DND-41 (cell line): ENCODE measurements around the gene DCAF7.

Source experiments
- ATAC-seq: fragments of 200-7000 bp; cut with Tn5 transposase; 3 replicates; pipeline ENCODE4 v1.9.1; 2021; ENCODE audit warnings: low read depth; ENCODE audit not compliant: insufficient read depth
- DNase-seq: peaks from one replicate; pipeline ENCODE4 v3.0.0-alpha.2; 2020
- H2AFZ ChIP-seq: 2 replicates; pipeline ENCODE4 v1.6.0; 2012; ENCODE audit warnings: low read depth, low read length
- H3K27ac ChIP-seq: 2 replicates; pipeline ENCODE4 v1.5.1; 2012; ENCODE audit warnings: low read length, inconsistent platforms
- H3K27me3 ChIP-seq: fragments of 200-600 bp; sonication (generic); 2 replicates; pipeline ENCODE4 v1.6.0; 2012; ENCODE audit warnings: low read length, mild to moderate bottlenecking, inconsistent platforms; ENCODE audit not compliant: insufficient read depth, poor library complexity
- H3K36me3 ChIP-seq: 2 replicates; pipeline ENCODE4 v1.5.1; 2012; ENCODE audit warnings: low read length, inconsistent platforms; ENCODE audit not compliant: insufficient read depth
- H3K4me1 ChIP-seq: 2 replicates; pipeline ENCODE4 v1.5.1; 2012; ENCODE audit warnings: mild to moderate bottlenecking, low read length; ENCODE audit not compliant: insufficient read depth
- H3K4me2 ChIP-seq: 2 replicates; pipeline ENCODE4 v1.6.0; 2012; ENCODE audit warnings: mild to moderate bottlenecking, moderate library complexity, low read length, inconsistent platforms; ENCODE audit not compliant: insufficient read depth
- H3K4me3 ChIP-seq, 2 experiments: fragments of 200-600 bp in 1 of 2; shearing (Covaris generic) in 1 of 2; 2 replicates each; pipeline ENCODE4 v1.5.1; 2012 to 2016; ENCODE audit warnings: inconsistent platforms in 2 of 2, low read length in 2 of 2, mild to moderate bottlenecking in 2 of 2, low read depth in 1 of 2, moderate library complexity in 1 of 2
- H3K79me2 ChIP-seq: 2 replicates; pipeline ENCODE4 v1.6.0; 2012; ENCODE audit warnings: low read length, inconsistent platforms; ENCODE audit not compliant: insufficient read depth
- H3K9ac ChIP-seq: 2 replicates; pipeline ENCODE4 v1.6.0; 2012; ENCODE audit warnings: low read depth, mild to moderate bottlenecking, inconsistent platforms, low read length, moderate library complexity
- H3K9me3 ChIP-seq: 2 replicates; pipeline ENCODE4 v1.5.1; 2012; ENCODE audit warnings: low read length, moderate library complexity, mild to moderate bottlenecking, inconsistent platforms; ENCODE audit not compliant: insufficient read depth, severe bottlenecking
- H4K20me1 ChIP-seq: 2 replicates; pipeline ENCODE4 v1.6.0; 2012; ENCODE audit warnings: low read length; ENCODE audit not compliant: insufficient read depth
- CTCF ChIP-seq: IDR thresholded peaks from 2 replicates; pipeline ENCODE4 v1.5.1; 2012; ENCODE audit warnings: borderline replicate concordance, low read length, moderate library complexity, mild to moderate bottlenecking; ENCODE audit not compliant: poor library complexity, severe bottlenecking; ENCODE audit errors: extremely low read depth
- EZH2 ChIP-seq: IDR thresholded peaks from 3 replicates; pipeline ENCODE4 v1.6.1; 2012; ENCODE audit warnings: borderline replicate concordance, low read depth, mild to moderate bottlenecking, moderate library complexity, low read length, inconsistent platforms; ENCODE audit not compliant: severe bottlenecking

DCAF7 gene

GRCh38 chr17:63552211-63552610 is 1.9 kb downstream of the DCAF7 start:
- no peaks in the 10 kb centered on the region for H3K27me3 ChIP-seq
- peaks cover 49% of the 10 kb centered on the region for H3K4me1 ChIP-seq
- TF ChIP-seq EZH2 (no peak), CTCF (no peak)
- H3K4me3 ChIP-seq = peak overlapping the region in 1 of 2 experiments; percentile 62; a peak in 3 of 4 replicates
- H3K9ac ChIP-seq = peak overlapping the region; percentile 89
- H3K36me3 ChIP-seq = peaks cover 27% of the 10 kb centered on the region
- peak overlapping the region; percentile 43; the same call in 1 of the 2 replicates for H3K27ac ChIP-seq
- H3K4me2 ChIP-seq = peak overlapping the region; percentile 90
- no peak overlapping the region for H2AFZ ChIP-seq
- peaks cover 57% of the 10 kb centered on the region for H4K20me1 ChIP-seq
- peaks cover 82% of the 10 kb centered on the region for H3K79me2 ChIP-seq
- H3K9me3 ChIP-seq = no peaks in the 10 kb centered on the region
- ATAC-seq (no peak), DNase-seq (no peak)

- Histone ChIP-seq H3K27ac (no peak overlapping the region), H3K4me3 (no peak overlapping the region), H2AFZ (no peak overlapping the region), H3K27me3 (no peaks in the 10 kb centered on the region), H3K9me3 (no peaks in the 10 kb centered on the region), H3K4me2 (no peak overlapping the region), H3K9ac (no peak overlapping the region), H4K20me1 (peaks cover 84% of the 10 kb centered on the region), H3K4me1 (peaks cover 37% of the 10 kb centered on the region), H3K79me2 (peaks cover 98% of the 10 kb centered on the region), H3K36me3 (peaks cover 27% of the 10 kb centered on the region)
- DNase-seq (no peak), ATAC-seq (no peak)
- TF ChIP-seq CTCF = no peak
- no peak for TF ChIP-seq EZH2
These were observed 5.4 kb downstream of the DCAF7 start for GRCh38 chr17:63555500-63556156.

- ATAC-seq (no peak), DNase-seq (no peak)
- peaks cover 84% of the 10 kb centered on the region for H4K20me1 ChIP-seq
- no peak overlapping the region for H3K27ac ChIP-seq
- no peak overlapping the region for H3K9ac ChIP-seq
- H3K79me2 ChIP-seq = peaks cover 98% of the 10 kb centered on the region
- no peak overlapping the region for H3K4me2 ChIP-seq
- TF ChIP-seq EZH2 = no peak
- TF ChIP-seq CTCF = no peak
- H3K4me3 ChIP-seq = no peak overlapping the region
- H3K27me3 ChIP-seq = no peaks in the 10 kb centered on the region
- peaks cover 26% of the 10 kb centered on the region for H3K4me1 ChIP-seq
- no peak overlapping the region for H2AFZ ChIP-seq
- peaks cover 25% of the 10 kb centered on the region for H3K36me3 ChIP-seq
- H3K9me3 ChIP-seq = no peaks in the 10 kb centered on the region
These were observed 7.1 kb downstream of the DCAF7 start for GRCh38 chr17:63557416-63557815.

GRCh38 chr17:63558441-63558840 is 8.2 kb downstream of the DCAF7 start:
- H3K36me3 ChIP-seq = peaks cover 14% of the 10 kb centered on the region; the same call in 1 of the 2 replicates
- no peak for DNase-seq
- H3K79me2 ChIP-seq = peaks cover 96% of the 10 kb centered on the region
- H3K9me3 ChIP-seq = no peaks in the 10 kb centered on the region
- no peak overlapping the region for H3K4me3 ChIP-seq
- peaks cover 16% of the 10 kb centered on the region for H3K4me1 ChIP-seq
- no peaks in the 10 kb centered on the region for H3K27me3 ChIP-seq
- no peak for ATAC-seq
- H3K4me2 ChIP-seq = no peak overlapping the region
- H3K9ac ChIP-seq = no peak overlapping the region
- H3K27ac ChIP-seq = no peak overlapping the region
- no peak overlapping the region for H2AFZ ChIP-seq
- H4K20me1 ChIP-seq = peaks cover 79% of the 10 kb centered on the region
- TF ChIP-seq EZH2 (no peak), CTCF (no peak)
